Stimulated activated CD4-positive, alpha-beta T cell treated with anti-CD3 and anti-CD28 coated beads, Interleukin-12 subunit alpha, Interleukin-12 subunit beta, amount 100 ng/mL, for 4 hours (primary cell): ENCODE data around the gene C16orf74.

Experiments
- DNase-seq: peaks from one replicate; pipeline ENCODE4 v3.0.0-alpha.2; 2020

C16orf74 gene

DNA sequence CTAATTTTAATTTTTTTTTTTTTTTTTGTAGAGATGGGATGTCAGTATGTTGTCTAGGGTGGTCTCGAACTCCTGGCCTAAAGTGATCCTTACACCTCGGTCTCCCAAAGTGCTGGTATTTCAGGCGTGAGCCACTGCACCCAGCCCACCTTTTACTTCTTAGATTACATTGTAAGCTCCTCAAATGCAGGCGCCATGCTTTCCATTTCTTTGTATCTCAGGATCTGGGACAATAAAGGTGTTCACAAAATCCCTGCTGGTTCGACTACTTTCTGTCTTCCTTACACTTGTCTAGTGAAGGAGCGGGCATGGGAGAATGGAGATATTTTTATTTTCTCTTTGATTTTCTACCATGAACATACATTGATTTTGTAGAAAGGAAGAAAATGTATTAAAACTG lies 23.2 kb upstream of the C16orf74 start:
- DNase-seq, result no peak

DNA sequence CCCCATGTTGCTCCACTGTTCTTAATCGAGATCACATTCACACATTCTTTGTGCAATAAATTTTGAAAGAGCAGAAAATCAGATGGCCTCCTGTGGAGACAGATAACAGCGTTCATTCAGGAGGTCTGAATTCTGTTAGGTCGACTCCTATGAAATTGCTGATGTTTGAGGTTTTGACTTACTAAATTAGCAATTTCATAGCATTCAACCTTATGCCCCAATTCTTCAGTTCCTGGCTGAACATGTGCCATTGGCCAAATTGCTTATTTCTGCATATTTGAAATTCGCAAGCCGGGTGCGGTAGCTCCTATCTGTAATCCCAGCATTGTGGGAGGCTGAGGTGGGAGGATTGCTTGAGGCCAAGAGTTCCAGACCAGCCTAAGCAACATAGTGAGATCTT lies 22.1 kb upstream of the C16orf74 start:
- no peak for DNase-seq

DNA sequence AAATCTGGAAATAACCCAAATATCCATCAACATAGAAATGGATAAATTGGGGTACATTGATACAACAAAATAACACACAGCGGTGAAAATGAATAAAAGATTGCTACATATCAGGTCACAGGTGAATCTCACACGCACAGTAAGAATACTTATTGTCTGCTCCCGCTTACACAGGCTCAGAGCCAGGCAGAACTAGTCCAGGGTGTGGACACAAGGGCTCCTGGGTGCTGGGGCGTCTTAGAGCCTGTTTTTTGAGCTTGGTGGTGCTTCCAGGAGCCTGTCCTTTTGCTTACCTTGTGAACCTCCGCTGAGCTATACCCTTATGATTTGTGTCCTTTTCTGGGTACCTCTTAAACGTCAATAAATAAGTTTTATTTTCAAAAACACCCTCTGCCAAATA lies 19.8 kb upstream of the C16orf74 start:
- no peak for DNase-seq

- no peak for DNase-seq
Measured at GRCh38 chr16:85768199-85768598, 17.3 kb upstream of the C16orf74 start.

DNA sequence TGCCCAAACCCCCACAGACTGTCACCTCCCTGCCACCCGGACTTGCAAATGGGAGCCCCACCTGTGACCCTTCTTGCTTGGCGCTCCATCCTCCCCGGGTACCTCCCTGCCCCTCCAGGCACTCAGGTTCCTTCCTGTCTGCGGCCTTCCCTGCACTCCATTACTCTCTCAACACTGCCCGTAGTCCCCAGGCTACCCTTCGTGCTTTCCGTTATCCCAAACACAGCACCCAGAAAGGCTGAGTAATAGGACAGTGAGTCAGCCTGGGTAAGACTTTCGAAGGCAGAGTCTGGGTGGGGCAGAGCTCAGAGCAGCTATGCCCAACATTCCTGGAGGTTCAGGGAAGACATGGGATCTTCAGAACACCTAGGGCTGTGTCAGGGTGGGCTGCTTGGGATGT lies 16.6 kb upstream of the C16orf74 start:
- DNase-seq, result no peak

DNA sequence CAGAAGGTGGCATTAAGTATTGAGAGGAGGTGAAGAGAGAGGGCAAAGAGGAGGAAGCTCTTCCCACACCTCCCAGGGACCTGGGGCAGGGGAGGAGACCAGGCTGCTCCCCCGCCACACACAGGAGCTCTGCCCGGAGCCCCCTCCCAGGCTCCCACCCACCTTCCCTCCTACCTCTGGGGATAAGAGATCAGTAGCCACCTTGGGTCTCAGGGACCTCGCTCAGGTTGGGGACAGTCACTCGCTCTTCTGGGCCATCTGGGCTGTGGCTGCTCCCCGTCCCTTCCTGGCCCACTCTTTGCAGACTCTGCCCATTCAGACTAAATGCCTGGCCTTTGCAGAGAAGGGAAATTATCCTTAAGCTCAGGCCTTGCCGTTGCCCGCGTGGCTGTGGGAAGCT lies 14.9 kb upstream of the C16orf74 start:
- DNase-seq, result no peak

- DNase-seq, result no peak
Measured at GRCh38 chr16:85765211-85765610, 14.3 kb upstream of the C16orf74 start.

- no peak for DNase-seq
Measured at GRCh38 chr16:85763616-85764015, 12.7 kb upstream of the C16orf74 start.

DNA sequence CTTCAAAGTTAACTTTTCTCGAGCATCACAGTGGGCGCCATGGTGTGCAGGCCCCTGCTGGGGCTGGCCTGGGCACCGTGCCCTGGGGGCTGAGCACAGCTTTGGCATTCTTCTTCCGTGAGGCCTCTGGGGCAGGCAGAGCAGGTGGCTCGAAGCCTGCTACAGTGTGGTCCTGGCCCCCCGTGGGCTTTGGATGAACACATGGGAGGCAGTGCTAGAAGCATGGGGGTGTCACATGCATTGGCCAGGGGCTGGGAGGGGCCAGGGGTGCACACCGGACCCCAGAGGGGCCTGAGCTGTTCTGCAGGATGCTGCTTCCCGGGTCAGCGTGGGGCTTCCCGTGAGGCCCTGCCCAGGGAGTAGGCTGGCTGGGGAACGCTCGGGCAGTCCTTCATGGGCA lies 12.1 kb upstream of the C16orf74 start:
- no peak for DNase-seq

DNA sequence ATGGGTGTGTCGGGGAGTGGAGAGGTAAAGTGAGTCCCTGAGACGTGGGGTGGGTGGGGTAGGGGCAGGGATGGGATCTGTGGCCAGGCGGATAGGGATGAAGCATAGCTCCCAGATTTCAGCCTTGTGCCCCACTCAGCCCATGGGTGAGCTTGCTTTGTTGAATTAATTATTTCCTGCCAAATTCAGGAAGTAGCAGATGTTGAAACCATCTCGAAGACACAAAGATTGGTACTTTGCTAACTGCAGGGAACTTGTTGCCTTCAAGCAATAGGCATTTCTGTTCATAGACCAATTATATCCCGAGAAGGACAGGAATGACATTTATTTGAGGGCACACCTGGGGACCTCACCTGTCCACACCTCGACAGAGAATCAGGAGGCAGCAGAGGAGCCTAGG lies 11.0 kb upstream of the C16orf74 start:
- no peak for DNase-seq

- no peak for DNase-seq
Measured at GRCh38 chr16:85759631-85760419, 8.9 kb upstream of the C16orf74 start.

DNA sequence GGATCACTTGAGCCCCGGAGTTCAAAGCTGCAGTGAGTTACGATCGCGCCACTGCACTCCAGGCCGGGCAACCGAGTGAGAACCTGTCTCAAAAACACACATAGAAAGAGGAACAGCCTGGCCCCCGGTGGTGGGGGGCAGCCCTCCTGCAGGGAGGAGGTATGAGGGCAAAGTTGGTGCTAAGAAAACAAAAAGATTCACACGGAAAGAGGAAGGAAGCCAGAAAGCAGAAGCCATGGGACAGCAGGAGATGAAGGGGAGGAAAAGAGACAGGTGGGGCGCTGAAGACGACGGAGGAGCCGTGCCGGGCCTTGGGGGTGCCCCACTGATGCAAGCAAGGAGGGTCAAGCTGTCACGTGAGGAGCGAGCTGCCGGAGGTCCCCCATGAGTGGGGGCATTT lies 8.2 kb upstream of the C16orf74 start:
- no peak for DNase-seq

GRCh38 chr16:85757341-85757822 lies 6.5 kb upstream of the C16orf74 start:
- no peak for DNase-seq

- DNase-seq, result no peak
Measured at GRCh38 chr16:85755929-85756768, 5.3 kb upstream of the C16orf74 start.

DNA sequence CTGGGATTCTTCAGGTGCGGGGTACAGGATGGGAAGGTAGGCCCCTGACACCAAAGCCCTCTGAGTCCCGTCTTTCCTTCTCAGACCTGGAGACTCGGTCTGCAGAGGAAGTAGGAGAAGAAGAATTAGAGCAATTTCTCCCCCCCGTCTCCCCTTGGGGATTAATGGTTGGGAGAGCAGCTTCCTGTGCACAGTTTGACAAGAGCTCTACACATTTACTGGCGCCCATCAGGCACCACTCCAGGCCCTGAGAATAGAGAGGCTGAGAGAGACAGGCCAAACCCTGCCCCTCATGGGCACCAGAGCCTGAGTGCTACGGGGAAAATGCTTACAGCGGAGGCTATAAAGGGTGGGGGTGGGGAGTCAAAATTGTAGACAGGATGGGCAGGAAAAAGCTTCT lies 3.5 kb upstream of the C16orf74 start:
- DNase-seq, result no peak

DNA sequence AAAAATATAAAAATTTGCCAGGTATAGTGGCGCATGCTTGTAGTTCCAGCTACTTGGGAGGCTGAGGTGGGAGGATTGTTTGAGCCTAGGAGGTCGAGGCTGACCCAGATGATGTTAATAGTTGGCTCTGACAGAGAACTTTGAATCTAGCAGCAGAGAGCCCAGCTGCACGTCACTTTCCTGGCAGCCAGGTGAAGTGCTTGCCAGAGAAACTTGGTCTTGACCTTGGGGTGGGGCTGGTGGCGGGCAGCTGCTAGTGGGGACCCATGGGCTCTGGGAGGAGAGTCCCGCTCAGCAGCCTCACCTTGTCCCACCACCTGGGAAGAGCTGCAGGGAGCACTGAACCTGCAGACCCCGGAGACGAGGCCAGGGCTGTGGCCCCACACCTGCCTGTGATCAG lies 3.1 kb upstream of the C16orf74 start:
- no peak for DNase-seq

DNA sequence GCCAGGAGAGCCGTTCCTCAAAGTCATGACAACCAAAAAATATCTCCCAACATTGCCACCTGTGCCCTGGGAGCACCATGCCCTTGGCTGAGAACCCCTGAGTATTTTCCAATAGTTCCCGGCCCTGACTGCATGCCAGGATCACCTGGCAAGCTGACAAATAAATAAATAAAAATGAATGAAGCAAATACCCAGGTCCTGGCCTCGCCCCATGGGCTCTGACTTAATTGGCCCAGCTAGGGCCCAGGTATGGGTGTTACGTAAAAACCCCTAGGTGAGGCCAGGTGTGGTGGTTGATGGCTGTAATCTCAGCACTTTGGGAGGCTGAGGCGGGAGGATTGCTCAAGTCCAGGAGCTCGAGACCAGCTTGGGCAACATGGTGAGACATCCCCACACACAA lies 2.7 kb upstream of the C16orf74 start:
- DNase-seq, result no peak

DNA sequence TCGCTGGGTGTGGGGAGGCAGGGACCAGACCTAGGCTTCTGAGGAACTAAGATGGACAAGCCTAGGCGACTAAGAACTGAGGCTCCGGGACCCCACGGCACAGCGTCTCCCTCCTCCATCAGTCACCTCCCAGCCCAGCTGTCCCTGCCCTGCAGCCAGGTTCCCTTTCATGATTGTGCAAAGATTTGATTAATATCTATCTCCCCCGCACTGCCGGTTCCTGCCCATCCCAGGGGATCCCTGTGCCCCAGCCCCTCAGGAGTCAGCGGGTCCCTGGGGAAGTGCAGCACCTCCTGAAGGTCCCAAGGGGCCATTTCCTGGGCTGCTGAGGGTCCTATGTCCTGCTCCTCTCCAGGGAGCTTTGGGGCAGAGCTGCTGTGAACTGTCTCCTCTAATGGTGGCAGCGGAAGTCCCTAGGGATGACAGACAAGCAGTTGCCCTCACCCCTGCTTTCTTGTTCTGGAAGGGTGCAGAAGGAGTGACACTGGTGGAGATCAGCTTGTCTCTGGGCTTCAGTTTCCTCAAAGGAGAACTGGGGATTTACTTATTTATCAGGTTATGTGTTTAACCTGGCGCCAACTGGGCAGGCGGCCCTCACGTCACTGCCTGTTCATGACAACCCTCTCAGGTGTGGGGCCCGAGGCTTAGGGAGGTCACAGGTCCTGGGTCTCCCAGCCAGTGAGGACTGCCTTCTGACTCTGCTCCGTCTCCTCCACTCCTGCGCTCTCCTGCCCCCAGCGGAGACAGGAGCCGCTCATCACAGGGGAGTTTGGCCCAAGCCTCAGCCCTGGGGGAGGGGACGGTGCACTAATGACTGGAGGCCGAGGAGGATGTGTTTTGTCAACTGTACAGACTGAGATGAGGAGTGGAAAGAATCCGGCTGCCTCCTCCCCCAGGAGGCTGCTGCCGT lies 1.9 kb upstream of the C16orf74 start:
- no peak for DNase-seq

- DNase-seq, result no peak
Measured at GRCh38 chr16:85751698-85752501, 1.0 kb upstream of the C16orf74 start.

GRCh38 chr16:85750146-85750826 lies 610 bp downstream of the C16orf74 start:
- no peak for DNase-seq

DNA sequence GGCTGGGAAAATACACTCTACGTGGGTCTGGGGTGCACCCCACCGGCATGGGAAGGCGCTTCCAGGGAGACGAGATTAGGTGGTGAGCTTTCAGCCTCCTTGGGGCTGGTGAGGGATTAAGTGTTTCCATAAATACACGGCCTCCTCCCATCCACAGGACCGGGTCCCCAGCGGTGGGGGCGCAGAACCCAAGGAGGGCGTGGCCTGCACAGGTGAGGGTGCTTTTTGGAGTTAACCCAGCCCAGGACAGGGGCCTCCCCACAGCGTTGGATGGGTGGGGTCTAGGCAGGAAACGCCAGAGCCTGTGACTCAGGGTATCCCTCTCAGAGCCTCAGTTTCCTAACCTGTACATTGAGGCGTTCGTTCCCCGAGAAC lies 1.1 kb downstream of the C16orf74 start:
- DNase-seq, result no peak
